NCI-H345 (cell line): ENCODE measurements around the gene SREBF1.

Source experiments
- DNase-seq: peaks from one replicate; lab custom pipeline; 2025; lab: John Stamatoyannopoulos, UW

Gene SREBF1

GRCh38 chr17:17824119-17824782 is 12.5 kb downstream of the SREBF1 start:
- DNase-seq = peak; percentile 71

DNA sequence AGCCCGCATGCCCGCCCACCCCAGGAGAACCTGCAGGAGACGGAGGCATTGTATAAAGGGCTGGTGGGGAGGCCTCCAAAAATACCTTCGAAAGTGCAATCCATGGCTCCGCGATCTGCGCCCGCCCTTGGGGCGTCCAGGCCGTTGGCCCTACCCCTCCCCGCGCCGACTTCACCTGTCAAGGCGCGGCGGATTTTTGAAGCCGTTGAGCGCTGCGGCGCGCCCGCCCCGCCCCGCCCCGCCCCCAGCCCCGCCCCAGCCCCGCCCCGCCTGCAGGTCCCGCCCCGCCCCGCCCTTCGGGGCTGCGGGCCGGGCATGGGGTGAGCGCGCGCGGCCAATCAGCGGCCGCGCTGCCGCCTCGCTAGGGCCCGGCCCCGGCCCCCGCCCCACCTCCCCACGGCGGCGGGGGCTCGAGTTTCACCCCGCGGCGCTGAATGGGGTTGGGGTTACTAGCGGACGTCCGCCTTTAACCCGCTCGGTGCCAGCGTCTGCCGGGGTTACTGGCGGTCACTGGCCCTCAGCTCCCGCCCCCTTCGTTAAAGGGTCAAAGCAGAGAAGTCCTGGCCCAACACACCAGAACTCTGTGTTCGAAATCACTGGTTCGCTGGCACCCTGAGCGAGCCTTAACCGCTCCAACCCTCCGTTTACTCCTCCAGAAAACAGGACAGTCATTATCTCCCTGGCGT is 13.2 kb downstream of the SREBF1 start:
- DNase-seq = peak; percentile 87

- DNase-seq = no peak
These were observed 14.2 kb downstream of the SREBF1 start for GRCh38 chr17:17822616-17823015.

DNA sequence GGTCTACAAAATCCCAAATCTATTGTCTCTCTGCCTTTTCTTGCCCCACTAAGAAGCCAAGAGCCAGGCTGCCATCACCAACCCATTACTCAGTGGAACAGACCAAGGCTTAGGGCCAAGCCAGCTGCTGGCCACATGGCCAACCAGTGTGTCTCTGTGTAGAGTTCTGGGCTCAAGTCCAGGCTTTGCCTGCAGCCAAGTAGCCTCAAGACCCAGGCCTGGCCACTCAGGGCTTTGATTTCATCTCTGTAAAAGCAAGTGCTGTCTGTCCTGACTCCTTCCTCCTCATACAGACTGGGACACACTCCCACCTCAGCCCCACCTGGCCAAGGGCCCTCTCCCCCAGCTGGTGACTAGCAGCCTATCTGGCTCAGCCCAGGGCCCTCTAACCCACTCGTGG is 14.6 kb downstream of the SREBF1 start:
- DNase-seq = no peak

DNA sequence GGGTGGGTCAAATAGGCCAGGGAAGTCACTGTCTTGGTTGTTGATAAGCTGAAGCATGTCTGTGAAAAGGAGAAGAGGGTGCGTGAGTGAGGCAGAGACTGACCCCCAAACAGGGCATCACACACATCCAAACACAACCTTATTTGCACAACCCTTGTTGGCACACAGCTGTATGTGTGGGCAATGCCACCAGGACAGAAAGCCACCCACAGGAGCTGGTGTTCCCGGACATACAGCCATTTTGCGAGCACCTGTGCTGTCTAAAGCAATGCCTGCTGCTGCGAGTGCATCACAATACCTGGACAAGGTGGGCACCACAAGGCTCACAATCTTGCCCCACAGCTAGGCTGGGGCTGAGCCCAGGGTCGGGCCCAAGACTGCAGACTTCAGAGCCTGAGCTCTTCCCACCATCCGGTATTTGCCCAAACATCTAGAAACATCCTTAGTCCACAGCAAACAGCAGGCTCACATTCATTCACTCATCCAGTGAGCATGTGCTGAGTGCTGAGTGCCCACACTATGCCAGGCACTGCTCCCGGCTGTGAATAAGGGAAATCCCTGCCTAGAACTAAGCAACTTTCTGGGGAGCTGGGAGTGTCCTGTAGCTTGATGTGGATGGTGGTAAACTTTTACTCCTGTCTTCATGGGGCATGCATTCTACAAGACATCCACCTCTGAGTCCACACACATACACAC is 16.2 kb downstream of the SREBF1 start:
- DNase-seq = no peak

GRCh38 chr17:17820046-17820445 is 16.7 kb downstream of the SREBF1 start:
- no peak for DNase-seq

- DNase-seq = peak; percentile 53
These were observed 17.2 kb downstream of the SREBF1 start for GRCh38 chr17:17819561-17819995.

- no peak for DNase-seq
These were observed 17.7 kb downstream of the SREBF1 start for GRCh38 chr17:17819111-17819510.

DNA sequence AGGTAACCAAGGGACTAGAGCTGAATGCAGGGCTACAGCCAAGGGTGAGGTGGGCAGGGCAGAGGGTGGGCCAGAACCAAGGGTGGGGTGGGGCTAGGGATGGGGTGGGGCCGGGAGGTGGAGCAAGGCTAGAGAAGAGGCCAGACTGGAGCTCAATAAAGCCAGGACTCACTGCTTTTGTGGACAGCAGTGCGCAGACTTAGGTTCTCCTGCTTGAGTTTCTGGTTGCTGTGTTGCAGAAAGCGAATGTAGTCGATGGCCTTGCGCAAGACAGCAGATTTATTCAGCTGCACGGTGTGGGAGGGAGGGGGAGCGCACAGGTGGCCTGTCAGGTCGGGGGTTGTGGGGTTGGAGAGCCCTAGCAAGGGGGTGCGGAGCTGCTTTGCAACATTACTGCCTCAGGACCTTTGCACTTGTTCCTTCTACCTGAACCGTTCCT is 18.7 kb downstream of the SREBF1 start:
- DNase-seq = no peak

- no peak for DNase-seq
These were observed 19.2 kb downstream of the SREBF1 start for GRCh38 chr17:17817552-17817947.

GRCh38 chr17:17816831-17817551 is 19.8 kb downstream of the SREBF1 start:
- no peak for DNase-seq

GRCh38 chr17:17816240-17816814 is 20.5 kb downstream of the SREBF1 start:
- DNase-seq = no peak

DNA sequence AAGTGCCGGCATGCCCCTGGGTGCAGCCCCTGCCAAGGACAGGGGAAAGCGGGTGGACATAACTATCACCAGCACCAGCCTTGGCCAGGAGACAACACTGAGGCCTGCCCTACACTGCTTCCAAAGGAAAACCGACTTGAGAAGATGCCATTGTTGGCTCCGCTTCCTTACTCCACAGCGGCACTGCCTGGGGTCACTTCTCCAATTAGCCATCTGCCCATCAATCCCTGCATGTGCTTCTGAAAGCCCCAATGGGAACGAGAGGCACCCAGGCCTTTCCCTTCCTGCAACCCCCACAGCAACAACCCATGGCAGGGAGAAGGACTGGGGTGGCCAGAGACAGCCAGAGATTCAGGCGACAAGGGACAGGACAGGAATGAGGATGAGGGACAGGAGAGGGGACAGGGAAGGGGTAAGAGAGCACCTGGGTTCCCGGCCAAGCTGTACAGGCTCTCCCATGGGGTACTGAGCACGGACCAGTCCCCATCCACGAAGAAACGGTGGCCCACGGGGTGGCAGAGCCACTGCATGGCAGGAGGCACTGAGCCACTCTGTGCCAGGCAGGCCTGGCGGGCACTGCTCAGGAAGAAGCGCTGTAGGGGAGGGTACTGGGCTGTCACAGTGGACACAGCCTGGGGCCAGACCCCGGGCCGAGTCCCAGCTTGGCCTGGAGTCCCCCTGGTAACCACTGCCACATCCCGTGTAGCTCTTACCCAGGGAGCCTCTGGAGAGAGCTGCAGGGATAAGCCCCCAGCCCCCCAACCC is 21.2 kb downstream of the SREBF1 start:
- DNase-seq = no peak

DNA sequence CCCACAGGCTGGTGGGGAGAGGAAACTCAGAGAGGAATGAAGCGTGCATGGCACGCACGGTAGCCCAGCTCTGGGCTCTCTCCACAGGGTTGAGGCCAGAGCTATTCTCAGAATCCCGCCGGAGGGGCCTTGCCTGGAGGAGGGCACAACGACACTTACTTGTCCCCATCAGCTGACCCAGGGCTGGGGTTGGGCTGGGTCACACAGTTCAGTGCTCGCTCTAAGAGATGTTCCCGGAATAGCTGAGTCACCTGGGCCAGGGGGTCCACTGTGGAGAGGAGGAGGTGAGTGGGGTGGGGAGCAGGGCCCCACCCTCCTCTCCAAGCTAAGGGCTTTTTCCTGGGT is 21.8 kb downstream of the SREBF1 start:
- DNase-seq = no peak

- DNase-seq = no peak
These were observed 22.4 kb downstream of the SREBF1 start for GRCh38 chr17:17814162-17815061.

- no peak for DNase-seq
These were observed 23.1 kb downstream of the SREBF1 start for GRCh38 chr17:17813725-17814095.

- DNase-seq = no peak
These were observed 23.6 kb downstream of the SREBF1 start for GRCh38 chr17:17813055-17813724.

GRCh38 chr17:17812211-17813054 is 24.4 kb downstream of the SREBF1 start:
- peak; percentile 6 for DNase-seq
